T-cell (primary cell): ENCODE data around the gene GCHFR. TPM values are rescaled to one million over a fixed set of nuclear protein-coding genes. Genes with fewer than 3 reads are reported as not detected.

Experiments used
- ATAC-seq, 4 experiments: fragments of 200-7000 bp in 3 of 4; fragments of 150-1000 bp in 1 of 4; cut with Tn5 transposase; replicated peaks in 1 of 4; 1 replicate in 3 of 4; 2 replicates in 1 of 4; pipeline ENCODE4 v1.10.0; 2021; ENCODE audit warnings: moderate library complexity in 3 of 4, mild to moderate bottlenecking in 2 of 4, moderate number of reproducible peaks in 1 of 4
- CTCF ChIA-PET, 2 donors: fragments of 300-600 bp; sonication (Branson Sonifier 250); formaldehyde crosslinking; loops; one replicate each; lab custom pipeline; 2022; ENCODE audit warnings: antibody characterized with exemption in 2 of 2; lab: Charles Lee
- POLR2A ChIA-PET, 2 donors: fragments of 300-600 bp; sonication (Branson Sonifier 250); formaldehyde crosslinking; loops; one replicate each; lab custom pipeline; 2022; ENCODE audit warnings: antibody characterized with exemption in 2 of 2; lab: Charles Lee
- DNase-seq, 35 experiments: peaks; one replicate each; pipeline versions ENCODE4 v3.0.0 to v3.0.0-alpha.2; 2013 to 2023
- H3K27ac ChIP-seq: one replicate; pipeline ENCODE4 v1.5.1; 2013; ENCODE audit warnings: low read length
- H3K27me3 ChIP-seq, 2 experiments: replicated peaks in 1 of 2; 1 replicate in 1 of 2; 2 replicates in 1 of 2; pipeline versions ENCODE4 v1.6.1 to v1.7.0; 2013; ENCODE audit warnings: low read length in 1 of 2, mixed read lengths in 1 of 2; ENCODE audit not compliant: control insufficient read depth in 2 of 2, insufficient read depth in 2 of 2; ENCODE audit errors: extremely low read depth in 1 of 2
- H3K36me3 ChIP-seq, 2 donors: 1 replicate in 1 of 2; 2 replicates in 1 of 2; pipeline versions ENCODE4 v1.6.1 to v1.7.0; 2013; ENCODE audit warnings: low read length in 1 of 2; ENCODE audit not compliant: control insufficient read depth in 2 of 2, insufficient read depth in 1 of 2; ENCODE audit errors: extremely low read depth in 1 of 2
- H3K4me1 ChIP-seq, 2 experiments: 1 replicate in 1 of 2; 2 replicates in 1 of 2; pipeline versions ENCODE4 v1.6.1 to v1.7.0; 2013; ENCODE audit warnings: low read length in 2 of 2, mixed read lengths in 1 of 2; ENCODE audit not compliant: insufficient read depth in 2 of 2, control insufficient read depth in 1 of 2; ENCODE audit errors: extremely low read depth in 1 of 2
- H3K4me3 ChIP-seq, 2 donors: 1 replicate in 1 of 2; 2 replicates in 1 of 2; pipeline versions ENCODE4 v1.5.1 to v1.7.0; 2013; ENCODE audit warnings: mild to moderate bottlenecking in 2 of 2, low read length in 1 of 2, moderate library complexity in 1 of 2; ENCODE audit not compliant: control insufficient read depth in 1 of 2; ENCODE audit errors: extremely low read depth in 1 of 2
- H3K9me3 ChIP-seq: 2 replicates; pipeline ENCODE4 v1.7.0; 2013
- H3K27ac Mint-ChIP-seq, 2 donors: one replicate each; pipeline ENCODE4 v1.8.0; 2020 to 2021; ENCODE audit warnings: mild to moderate bottlenecking in 2 of 2, mixed read lengths in 2 of 2
- H3K27me3 Mint-ChIP-seq, 2 donors: one replicate each; pipeline ENCODE4 v1.8.0; 2021 to 2022; ENCODE audit warnings: mixed read lengths in 2 of 2
- H3K36me3 Mint-ChIP-seq: one replicate; pipeline ENCODE4 v1.8.0; 2021; ENCODE audit warnings: mixed read lengths
- H3K4me1 Mint-ChIP-seq, 3 donors: one replicate each; pipeline ENCODE4 v1.8.0; 2020 to 2022; ENCODE audit warnings: mixed read lengths in 3 of 3, mild to moderate bottlenecking in 1 of 3
- H3K4me3 Mint-ChIP-seq, 3 donors: one replicate each; pipeline ENCODE4 v1.8.0; 2020 to 2022; ENCODE audit warnings: mild to moderate bottlenecking in 3 of 3, mixed read lengths in 3 of 3, moderate library complexity in 3 of 3
- H3K9me3 Mint-ChIP-seq, 3 donors: one replicate each; pipeline ENCODE4 v1.8.0; 2020 to 2022; ENCODE audit warnings: mixed read lengths in 3 of 3
- WGBS: methylation state at CpG from one replicate; pipeline ENCODE4 v1.1.5; 2013; ENCODE audit warnings: missing lambda C conversion rate; ENCODE audit not compliant: insufficient coverage; 5-methylcytosine and 5-hydroxymethylcytosine counted together
- total RNA-seq, 35 experiments: library from RNA in 6 of 35; stranded (reverse) in 6 of 35; fragments of 120-200 nt in 1 of 35; gene quantifications; one replicate each; pipeline versions ENCODE4 v1.2.1 to v1.2.4 and lab custom pipeline; 2013 to 2026

The GCHFR gene
- total RNA-seq, 5 donors from 2014 or later (not counting 1 experiment from before 2014, with no cell fraction given), result 13.7 to 29.9 (median 28.4) TPM

- Histone ChIP-seq H3K36me3 (peaks cover 0 to 21% of the 10 kb centered on the region in 2 donors), H3K27ac (no peak overlapping the region), H3K27me3 (no peaks in the 10 kb centered on the region), H3K9me3 (no peaks in the 10 kb centered on the region), H3K4me3 (no peak overlapping the region), H3K4me1 (no peaks in the 10 kb centered on the region)
- DNase-seq, result no peak
- Mint-ChIP-seq H3K4me3 (no peak overlapping the region), H3K27me3 (no peaks in the 10 kb centered on the region), H3K4me1 (peaks cover 22 to 35% (median 29%) of the 10 kb centered on the region in 3 donors), H3K27ac (no peak overlapping the region), H3K36me3 (peaks cover 41% of the 10 kb centered on the region), H3K9me3 (no peaks in the 10 kb centered on the region)
- CTCF ChIA-PET, result no interaction called here
- ATAC-seq, result no peak
- 100% methylated on average over 1 of the region's 2 CpGs for WGBS
- POLR2A ChIA-PET, result no interaction called here
These were observed 32.2 kb downstream of the GCHFR start for GRCh38 chr15:40796041-40796440.

- no CpG with 5 or more reads among the region's 5 CpGs for WGBS
- H3K4me1 ChIP-seq, result no peaks in the 10 kb centered on the region
- ChIA-PET POLR2A (interaction anchor here in 1 of 2 donors (0.7 kb wide), 1 partner anchor 25 kb away, joined by 8 read pairs; no protein-coding TSS in a partner anchor), CTCF (interaction anchor here (0.7 to 0.9 kb wide), 2 partner anchors 44 to 62 kb away, joined by 3 to 15 read pairs; no protein-coding TSS in a partner anchor)
- no peak overlapping the region for H3K27ac ChIP-seq
- no peaks in the 10 kb centered on the region for H3K27me3 Mint-ChIP-seq
- H3K36me3 ChIP-seq, result peaks cover under 1 to 20% of the 10 kb centered on the region in 2 donors
- H3K4me3 ChIP-seq, result no peak overlapping the region
- no peaks in the 10 kb centered on the region for H3K9me3 ChIP-seq
- H3K4me1 Mint-ChIP-seq, result peaks cover 24 to 38% (median 34%) of the 10 kb centered on the region in 3 donors
- peaks cover 44% of the 10 kb centered on the region for H3K36me3 Mint-ChIP-seq
- H3K9me3 Mint-ChIP-seq, result no peaks in the 10 kb centered on the region
- H3K27ac Mint-ChIP-seq, result no peak overlapping the region
- no peak overlapping the region for H3K4me3 Mint-ChIP-seq
- no peaks in the 10 kb centered on the region for H3K27me3 ChIP-seq
- DNase-seq (no peak), ATAC-seq (no peak)
These were observed 32.6 kb downstream of the GCHFR start for GRCh38 chr15:40796512-40796911.

GRCh38 chr15:40799523-40799922, 35.7 kb downstream of the GCHFR start:
- H3K4me1 Mint-ChIP-seq, result peaks cover 38 to 49% (median 44%) of the 10 kb centered on the region in 3 donors
- H3K27ac Mint-ChIP-seq, result no peak overlapping the region
- peaks cover 34% of the 10 kb centered on the region for H3K36me3 Mint-ChIP-seq

GRCh38 chr15:40803076-40803475, 39.2 kb downstream of the GCHFR start:
- H3K36me3 Mint-ChIP-seq, result peaks cover 26% of the 10 kb centered on the region
- 100% methylated on average over 1 of the region's 2 CpGs for WGBS
- H3K27me3 Mint-ChIP-seq, result no peaks in the 10 kb centered on the region
- no peak overlapping the region for H3K27ac Mint-ChIP-seq
- peaks cover 42 to 51% (median 43%) of the 10 kb centered on the region in 3 donors for H3K4me1 Mint-ChIP-seq
- ChIA-PET POLR2A (interaction anchor here in 1 of 2 donors (0.7 kb wide), 1 partner anchor 35 kb away, joined by 18 read pairs; no protein-coding TSS in a partner anchor), CTCF (interaction anchor here in 1 of 2 donors (0.7 kb wide), 1 partner anchor 34 kb away, joined by 8 read pairs; no protein-coding TSS in a partner anchor)
- Histone ChIP-seq H3K9me3 (no peaks in the 10 kb centered on the region), H3K36me3 (peaks cover 9 to 10% of the 10 kb centered on the region in 2 donors), H3K4me1 (peaks cover 11 to 16% of the 10 kb centered on the region in 2 experiments), H3K4me3 (no peak overlapping the region), H3K27ac (no peak overlapping the region), H3K27me3 (no peaks in the 10 kb centered on the region)
- no peaks in the 10 kb centered on the region for H3K9me3 Mint-ChIP-seq
- no peak for DNase-seq
- H3K4me3 Mint-ChIP-seq, result no peak overlapping the region
- no peak for ATAC-seq

More at GRCh38 chr15:40799523-40799922, 35.7 kb downstream of the GCHFR start:
- H3K9me3 ChIP-seq, result no peaks in the 10 kb centered on the region
- Mint-ChIP-seq H3K9me3 (no peaks in the 10 kb centered on the region), H3K27me3 (no peaks in the 10 kb centered on the region), H3K4me3 (no peak overlapping the region)
- ChIA-PET POLR2A (interaction anchor here in 1 of 2 donors (0.7 kb wide), 1 partner anchor 72 kb away, joined by 15 read pairs; no protein-coding TSS in a partner anchor), CTCF (interaction anchor here in 1 of 2 donors (0.7 kb wide), 1 partner anchor 208 kb away, joined by 3 read pairs; no protein-coding TSS in a partner anchor)
- peaks cover 10 to 12% of the 10 kb centered on the region in 2 donors for H3K36me3 ChIP-seq
- H3K27me3 ChIP-seq, result no peaks in the 10 kb centered on the region
- ATAC-seq (no peak), DNase-seq (no peak)
- 100% methylated on average over 1 of the region's 3 CpGs for WGBS
- H3K4me3 ChIP-seq, result no peak overlapping the region
- H3K27ac ChIP-seq, result no peak overlapping the region
- no peaks in the 10 kb centered on the region for H3K4me1 ChIP-seq

GRCh38 chr15:40803688-40804087, 39.8 kb downstream of the GCHFR start:
- no peak for DNase-seq
- ChIA-PET POLR2A (interaction anchor here (0.6 to 0.7 kb wide), 3 partner anchors 209 to 993 kb away, joined by 3 to 9 read pairs (median 4); no protein-coding TSS in a partner anchor), CTCF (interaction anchor here (0.6 kb wide), 3 partner anchors 17 to 388 kb away, joined by 3 to 6 read pairs (median 3); no protein-coding TSS in a partner anchor)
- Histone ChIP-seq H3K9me3 (no peaks in the 10 kb centered on the region), H3K4me3 (no peak overlapping the region), H3K27me3 (no peaks in the 10 kb centered on the region), H3K27ac (no peak overlapping the region), H3K36me3 (peaks cover 9 to 10% of the 10 kb centered on the region in 2 donors), H3K4me1 (peaks cover 14 to 22% of the 10 kb centered on the region in 2 experiments)
- no peak for ATAC-seq
- Mint-ChIP-seq H3K27ac (no peak overlapping the region), H3K4me3 (no peak overlapping the region), H3K9me3 (no peaks in the 10 kb centered on the region), H3K27me3 (no peaks in the 10 kb centered on the region), H3K36me3 (peaks cover 20% of the 10 kb centered on the region), H3K4me1 (peaks cover 41 to 49% (median 44%) of the 10 kb centered on the region in 3 donors)
- 75% methylated on average over 1 of the region's 1 CpG for WGBS

- Mint-ChIP-seq H3K9me3 (no peaks in the 10 kb centered on the region), H3K27me3 (no peaks in the 10 kb centered on the region), H3K36me3 (peaks cover 15% of the 10 kb centered on the region), H3K27ac (peak overlapping the region; percentile 95 to 98), H3K4me3 (peak overlapping the region; percentile 93 to 99 (median 95)), H3K4me1 (peaks cover 33 to 37% (median 35%) of the 10 kb centered on the region in 3 donors)
- Histone ChIP-seq H3K4me3 (peak overlapping the region; percentile 93 to 99), H3K4me1 (peaks cover 14 to 25% of the 10 kb centered on the region in 2 experiments), H3K27me3 (no peaks in the 10 kb centered on the region), H3K9me3 (no peaks in the 10 kb centered on the region), H3K27ac (peak overlapping the region; percentile 86), H3K36me3 (peaks cover 13 to 16% of the 10 kb centered on the region in 2 donors)
- ChIA-PET CTCF (interaction anchor here in 1 of 2 donors (0.6 to 1.3 kb wide), 6 partner anchors 20 to 214 kb away, joined by 3 to 5 read pairs (median 3); partner anchors contain the start of gene VPS18), POLR2A (interaction anchor here (0.5 to 0.7 kb wide), 2 partner anchors 112 to 129 kb away, joined by 3 to 5 read pairs; no protein-coding TSS in a partner anchor)
- WGBS, result 0% methylated on average over 2 of the region's 2 CpGs
- no peak for ATAC-seq
- no peak for DNase-seq
These were observed 42.8 kb downstream of the GCHFR start for GRCh38 chr15:40806672-40807027.
